Measurements from ENCODE around the gene PLCB4.

The PLCB4 gene

DNA sequence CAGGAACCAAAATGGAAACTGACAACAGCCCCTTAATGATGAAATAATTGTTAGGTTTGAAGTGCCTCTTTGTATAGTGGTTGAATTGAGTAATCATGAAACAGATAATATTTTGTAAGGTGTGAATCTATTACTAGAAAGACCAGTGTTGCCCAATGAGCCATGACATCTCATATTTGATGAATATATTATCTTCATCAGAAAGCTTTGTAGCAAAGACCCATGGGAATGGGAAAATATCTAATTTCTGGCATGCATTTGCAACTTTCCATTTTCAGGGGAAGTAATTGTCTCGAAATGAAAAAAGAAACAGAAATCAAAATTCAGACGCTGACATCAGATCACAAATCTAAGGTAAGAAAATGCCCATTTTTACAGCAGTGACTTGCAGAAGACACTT is 388.2 kb downstream of the PLCB4 start:
- Histone ChIP-seq H3K4me3 (no peak overlapping the region), H3K27ac (no peak overlapping the region)

DNA sequence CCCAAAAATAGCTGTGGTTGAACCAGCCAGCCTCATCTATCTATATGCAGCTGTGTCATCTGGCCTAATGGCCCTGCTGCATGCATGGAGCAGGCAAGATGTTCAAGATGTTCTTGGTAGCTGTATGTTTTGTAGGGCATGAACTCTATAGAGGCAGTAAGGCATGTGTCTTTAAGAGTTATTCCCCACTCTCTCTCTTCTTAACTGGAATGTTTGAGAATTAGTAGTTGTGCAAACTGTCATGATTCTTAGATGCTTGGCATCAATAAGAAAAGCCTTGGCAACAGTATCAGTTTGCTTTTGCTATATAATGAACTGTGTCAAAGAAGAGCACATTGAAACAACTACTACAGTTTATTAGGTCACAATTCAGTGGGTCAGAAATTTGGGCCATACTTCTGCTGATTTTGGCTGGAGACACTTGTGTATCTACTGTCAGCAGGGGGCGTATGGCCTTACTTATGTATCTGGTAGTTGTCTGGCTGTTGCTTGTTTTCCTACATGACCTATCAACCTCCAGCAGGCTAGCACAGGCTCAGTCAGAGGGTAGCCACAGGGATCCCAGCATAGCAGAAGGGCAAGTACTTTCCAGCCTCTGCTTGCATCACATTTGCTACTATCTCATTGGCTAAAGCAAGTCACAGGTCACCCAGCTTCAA is 389.4 kb downstream of the PLCB4 start:
- Histone ChIP-seq H3K27ac (no peak overlapping the region), H3K4me3 (no peak overlapping the region)

DNA sequence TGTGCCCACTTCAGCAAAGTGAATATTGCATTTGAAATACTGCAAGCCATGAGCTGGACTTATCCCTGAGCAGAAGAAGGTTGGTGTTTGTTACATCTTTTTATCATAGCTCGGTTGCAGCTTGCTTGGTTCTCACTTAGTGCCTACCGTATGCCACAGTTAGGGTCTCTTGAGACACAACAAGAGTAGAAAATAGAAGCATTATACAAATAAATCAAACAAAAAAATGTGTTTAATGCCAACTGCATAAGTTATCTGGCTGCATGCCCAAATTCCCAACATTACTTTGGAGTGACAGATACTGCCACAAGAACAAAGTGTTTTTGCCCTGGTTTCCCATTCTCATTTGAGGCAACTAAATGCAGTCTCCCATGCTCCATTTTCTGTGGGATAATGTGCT is 391.6 kb downstream of the PLCB4 start:
- Histone ChIP-seq H3K27ac (no peak overlapping the region), H3K4me3 (no peak overlapping the region)

DNA sequence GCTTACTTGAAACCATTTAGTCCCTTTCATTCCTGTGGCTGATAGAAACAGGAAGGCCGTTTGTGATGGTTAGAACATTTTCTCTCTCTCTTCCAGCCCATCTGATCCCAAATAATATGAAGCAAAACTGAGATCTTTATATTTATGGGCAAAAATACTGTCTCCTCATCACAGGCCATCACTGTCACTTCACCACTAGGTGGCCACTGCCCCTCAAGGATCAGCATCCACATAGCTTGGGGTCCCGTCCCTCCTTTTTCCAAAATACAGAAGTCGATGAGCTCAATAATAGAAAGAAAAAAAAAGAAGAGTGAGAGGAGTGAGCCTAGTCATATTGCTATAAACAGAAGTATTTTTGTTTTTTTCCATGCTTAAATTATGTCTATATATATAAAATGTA is 399.1 kb downstream of the PLCB4 start:
- no peak overlapping the region for H3K4me3 ChIP-seq
- H3K27ac ChIP-seq = no peak overlapping the region

DNA sequence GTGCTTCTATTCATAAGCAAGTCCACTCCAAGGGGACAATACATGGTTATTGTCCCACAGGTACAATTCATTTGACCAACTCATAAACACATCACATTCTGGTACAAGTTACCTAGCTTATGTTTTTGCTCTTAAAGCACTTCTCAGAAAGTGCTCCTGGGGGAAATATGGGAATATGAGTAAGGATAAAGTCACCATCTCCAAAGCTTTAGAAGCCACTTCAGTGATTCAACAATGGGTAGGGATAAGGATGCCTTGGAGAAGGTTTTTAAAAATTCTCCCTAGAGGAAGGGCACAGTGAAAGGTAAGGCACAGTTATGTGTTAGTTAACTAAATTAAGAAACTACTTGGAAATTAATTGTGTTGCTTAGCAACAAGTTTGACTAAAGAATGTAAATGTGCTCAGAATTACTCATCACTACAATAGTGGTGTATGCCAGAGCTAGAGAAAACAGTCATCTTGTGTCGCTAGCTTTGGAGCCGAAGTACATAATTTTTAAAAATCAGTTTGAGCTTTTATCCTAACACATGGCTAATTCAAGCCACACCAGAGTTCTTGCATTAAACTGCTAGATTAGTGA is 406.0 kb downstream of the PLCB4 start:
- H3K27ac ChIP-seq = no peak overlapping the region
- H3K4me3 ChIP-seq = no peak overlapping the region

DNA sequence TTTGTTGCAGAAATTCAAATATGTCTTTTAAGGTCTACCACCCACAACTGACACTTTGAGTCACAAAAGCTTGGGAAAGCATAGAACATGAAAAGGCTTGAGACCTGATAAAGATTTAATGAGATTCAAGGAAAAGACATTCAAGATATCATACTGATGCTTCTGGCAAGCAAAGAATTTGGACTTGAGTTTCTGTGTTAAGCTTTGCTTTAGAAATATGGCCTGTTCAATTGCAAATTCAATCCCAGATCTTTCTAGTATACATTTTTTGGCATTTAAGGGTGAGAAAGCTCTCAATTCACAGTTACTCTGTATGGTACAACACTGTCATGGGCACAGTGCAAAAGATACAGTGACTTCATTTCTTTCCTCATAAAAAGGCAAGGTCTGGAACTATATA is 406.6 kb downstream of the PLCB4 start:
- no peak overlapping the region for H3K4me3 ChIP-seq
- H3K27ac ChIP-seq = no peak overlapping the region

DNA sequence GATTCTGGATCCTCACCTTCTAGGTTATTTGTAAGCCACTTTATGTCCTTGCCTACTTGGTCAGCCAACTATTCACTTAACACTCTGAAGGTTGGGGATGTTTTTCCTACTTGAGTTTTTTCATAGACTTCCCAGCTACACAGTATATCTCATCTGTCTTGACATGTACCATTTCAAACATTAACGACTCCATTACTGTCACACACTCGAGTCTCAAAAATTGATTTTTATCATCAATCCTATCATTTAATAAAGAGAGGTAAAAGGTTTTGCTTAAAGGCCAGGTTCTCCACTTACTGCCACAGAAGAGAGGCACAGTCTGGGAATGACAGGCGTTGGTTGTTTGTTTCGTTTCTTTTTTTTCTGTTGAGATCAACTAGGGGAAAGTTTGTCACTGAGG is 407.3 kb downstream of the PLCB4 start:
- H3K4me3 ChIP-seq = no peak overlapping the region
- no peak overlapping the region for H3K27ac ChIP-seq

DNA sequence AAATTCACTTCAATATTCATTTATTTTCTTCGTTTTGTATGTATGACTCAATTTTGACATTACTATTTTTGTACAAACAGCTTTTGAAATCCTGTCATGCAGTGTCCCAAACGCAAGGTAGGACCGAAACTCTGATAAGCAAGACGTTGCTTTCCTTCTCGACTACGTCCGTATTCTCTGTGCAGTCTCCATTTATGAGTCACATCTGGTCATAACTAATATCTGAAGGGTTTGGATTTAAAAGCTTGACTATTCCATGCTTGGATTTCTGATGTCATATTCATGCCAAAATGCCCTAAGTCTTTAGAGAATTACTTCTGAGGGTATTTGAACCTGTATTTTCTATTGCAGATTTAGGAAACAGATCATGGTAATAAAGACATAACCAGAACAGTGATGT is 407.8 kb downstream of the PLCB4 start:
- Histone ChIP-seq H3K27ac (no peak overlapping the region), H3K4me3 (no peak overlapping the region)

DNA sequence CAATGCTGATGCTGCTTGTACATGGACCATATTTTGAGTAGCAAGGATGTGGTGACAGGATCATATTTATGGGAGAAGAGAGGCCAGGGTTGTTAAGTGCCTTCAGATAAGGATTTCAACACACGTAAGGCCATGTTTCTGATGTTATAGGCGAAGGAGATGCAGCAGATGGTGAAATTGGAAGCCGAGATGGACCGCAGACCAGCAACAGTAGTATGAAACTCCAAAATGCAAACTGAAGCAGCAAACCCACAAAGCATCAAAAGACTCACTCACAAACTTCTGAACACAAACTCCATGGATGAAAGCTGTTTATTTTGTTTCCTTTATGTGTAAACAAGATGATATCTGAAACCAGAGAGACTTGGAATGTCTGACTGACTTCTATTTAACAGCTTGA is 409.9 kb downstream of the PLCB4 start:
- H3K4me3 ChIP-seq = no peak overlapping the region
- no peak overlapping the region for H3K27ac ChIP-seq

DNA sequence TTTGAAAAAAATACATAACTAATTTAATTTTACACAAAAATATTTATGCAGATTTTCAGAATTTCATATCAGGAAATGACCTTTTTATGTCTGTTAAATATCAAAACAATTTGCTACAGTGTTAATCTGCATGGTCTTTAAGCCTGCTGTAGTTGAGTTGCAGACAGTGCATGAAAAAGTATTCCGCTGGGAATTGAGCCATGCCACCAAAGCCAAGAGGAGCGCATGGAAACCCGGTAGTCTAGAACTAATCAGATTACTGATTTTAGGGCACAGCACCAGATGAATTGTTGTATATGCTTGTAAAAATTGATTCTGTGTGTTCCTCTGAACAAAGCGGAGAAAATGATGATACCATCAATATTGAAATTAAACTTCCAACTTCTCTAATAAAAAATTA is 411.2 kb downstream of the PLCB4 start:
- H3K4me3 ChIP-seq = no peak overlapping the region

DNA sequence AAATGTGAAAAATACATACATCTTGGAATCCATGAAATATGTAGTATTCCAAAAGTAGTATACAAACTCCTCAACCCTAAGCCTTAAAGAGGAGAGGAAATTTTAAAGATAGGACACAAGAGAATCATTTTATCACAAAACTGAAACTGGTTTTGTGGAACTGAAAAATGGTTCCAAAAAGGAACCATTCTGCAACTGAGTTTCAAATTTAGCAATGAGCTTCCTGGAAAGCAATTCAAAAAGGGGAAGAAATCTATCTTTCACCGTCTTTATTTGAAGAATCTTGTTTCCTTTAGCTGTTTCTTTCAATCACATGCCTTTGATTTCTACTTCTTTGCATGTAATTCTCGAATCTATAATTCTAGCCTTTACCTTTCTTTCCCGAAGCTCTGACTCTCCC is 413.3 kb downstream of the PLCB4 start:
- Histone ChIP-seq H3K4me3 (no peak overlapping the region), H3K27ac (no peak overlapping the region)

More for the DNA sequence above, 411.2 kb downstream of the PLCB4 start:
- H3K27ac ChIP-seq = no peak overlapping the region

DNA sequence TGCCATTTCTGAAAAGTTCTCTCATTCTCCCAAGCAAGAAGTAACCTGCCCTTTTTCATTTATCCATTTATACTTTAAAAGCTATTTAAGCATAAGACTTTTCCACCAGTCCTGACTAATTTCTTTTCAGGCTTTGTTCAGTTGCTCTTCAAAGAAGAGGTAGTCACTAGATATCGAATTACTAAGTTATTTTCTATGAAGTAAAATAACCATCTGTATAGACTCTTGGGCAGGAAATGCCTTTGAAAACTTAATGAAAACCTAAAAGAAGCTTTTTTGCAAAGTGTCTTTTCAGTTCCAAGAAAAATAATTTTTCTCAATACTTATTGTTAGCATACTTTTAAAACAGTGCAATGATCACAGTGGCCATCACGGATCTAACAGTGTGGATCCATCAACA is 414.2 kb downstream of the PLCB4 start:
- Histone ChIP-seq H3K4me3 (no peak overlapping the region), H3K27ac (no peak overlapping the region)

DNA sequence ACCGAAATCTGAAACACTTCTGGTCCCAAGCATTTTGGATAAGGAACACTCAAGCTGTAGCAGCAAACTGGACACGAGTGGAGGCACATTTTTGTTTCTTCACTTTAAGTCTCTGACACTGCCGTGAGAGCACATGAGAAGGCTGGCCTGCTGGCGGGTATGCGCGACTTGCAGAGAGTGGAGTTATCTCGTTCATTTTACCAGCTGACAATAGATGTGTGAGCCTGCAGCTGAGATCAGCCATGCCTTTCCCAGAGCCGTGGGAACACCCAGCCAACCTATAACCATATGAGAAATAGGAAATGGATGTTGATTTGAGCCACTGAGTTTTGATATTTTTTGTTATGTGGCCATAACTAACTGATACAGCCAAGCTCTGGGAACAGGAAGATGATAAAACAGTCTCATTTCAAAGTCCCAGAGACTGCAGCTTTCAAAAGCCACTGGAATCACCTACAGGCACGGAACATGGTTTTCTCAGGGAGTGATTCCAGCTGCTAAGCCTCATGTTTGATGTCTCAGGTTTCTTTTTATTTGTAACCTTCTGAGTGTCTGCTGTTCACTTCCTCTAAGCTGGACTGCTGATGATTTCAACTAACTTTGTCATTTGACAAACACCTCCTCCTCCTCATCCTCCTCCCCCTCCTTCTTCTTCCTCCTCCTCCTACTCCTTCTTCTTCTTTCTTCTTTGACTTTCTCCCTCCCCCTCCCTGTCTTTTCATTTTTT is 416.9 kb downstream of the PLCB4 start:
- Histone ChIP-seq H3K27ac (no peak overlapping the region), H3K4me3 (no peak overlapping the region)

DNA sequence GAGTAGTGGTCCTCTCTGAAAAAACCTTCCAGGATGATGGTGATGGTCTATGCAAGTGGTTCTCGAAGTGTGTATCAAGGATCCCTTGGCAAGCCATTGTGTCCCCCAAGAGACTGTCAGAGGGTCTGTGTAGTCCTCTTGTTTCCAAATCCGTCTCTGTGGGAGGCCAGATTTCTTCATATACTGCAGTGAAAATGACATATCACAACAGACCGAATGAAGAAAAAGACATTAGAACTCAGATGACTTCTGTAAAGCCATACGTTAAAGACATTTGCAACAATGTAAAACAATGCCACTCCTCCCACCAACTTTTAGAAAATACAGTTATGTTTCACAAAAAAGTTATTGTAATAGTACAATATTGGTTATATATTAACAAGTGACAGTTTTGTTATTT is 418.3 kb downstream of the PLCB4 start:
- H3K4me3 ChIP-seq = no peak overlapping the region
- H3K27ac ChIP-seq = no peak overlapping the region

DNA sequence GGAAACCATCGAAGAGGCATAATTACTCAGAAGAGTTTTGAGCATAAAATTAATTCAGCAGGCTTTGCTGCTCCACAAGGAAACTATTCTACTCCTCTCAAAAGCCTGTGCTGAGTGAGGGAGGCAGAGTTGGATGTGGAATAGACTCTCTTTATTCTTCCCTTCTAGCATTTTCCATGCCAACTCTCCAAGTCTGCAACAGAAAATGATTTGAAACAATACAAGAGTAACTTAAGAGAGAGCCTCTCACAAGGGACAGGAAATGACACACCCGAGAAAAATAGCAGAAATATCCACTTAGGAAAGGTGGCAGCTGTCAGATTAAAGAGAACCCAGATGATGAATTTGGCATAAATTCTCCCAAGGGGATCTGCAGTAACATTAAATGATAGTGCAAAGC is 419.2 kb downstream of the PLCB4 start:
- Histone ChIP-seq H3K4me3 (no peak overlapping the region), H3K27ac (no peak overlapping the region)

DNA sequence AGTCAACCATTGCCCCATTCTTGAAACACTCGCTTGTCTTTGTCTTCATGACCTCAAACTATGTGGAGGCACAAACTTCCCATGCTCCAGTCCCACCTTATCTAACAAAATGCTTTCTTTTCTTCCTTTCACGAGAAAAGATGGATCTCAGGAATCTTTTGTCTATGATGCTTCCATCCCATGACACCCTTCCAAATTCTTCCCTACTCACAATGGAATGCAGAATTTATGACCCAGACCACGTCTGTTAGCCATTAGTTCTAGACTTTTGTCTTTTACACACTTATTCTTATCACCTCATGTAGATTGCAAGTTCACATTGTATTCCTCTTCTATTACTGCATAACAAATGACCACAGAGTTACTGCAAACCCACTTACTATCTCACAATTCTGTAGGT is 421.3 kb downstream of the PLCB4 start:
- Histone ChIP-seq H3K27ac (no peak overlapping the region), H3K4me3 (no peak overlapping the region)

DNA sequence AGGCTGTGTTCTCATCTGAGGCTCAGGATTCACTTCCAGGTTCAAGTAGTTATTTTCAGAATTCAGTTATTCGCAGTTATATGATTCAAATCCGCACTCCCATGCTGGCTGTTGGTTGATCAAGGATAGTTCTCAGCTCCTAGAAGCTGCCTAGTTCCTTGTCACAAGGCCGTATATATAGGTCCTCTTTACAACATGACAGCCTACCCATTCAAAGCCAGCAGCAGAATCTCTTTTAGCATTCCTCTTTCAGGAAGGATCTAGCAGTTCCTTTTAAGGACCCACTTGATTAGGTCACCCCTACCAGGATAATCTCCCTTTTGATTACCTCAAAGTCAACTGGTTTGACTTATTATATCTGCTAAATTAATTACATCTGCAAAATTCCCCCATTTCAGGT is 421.7 kb downstream of the PLCB4 start:
- H3K27ac ChIP-seq = no peak overlapping the region
- H3K4me3 ChIP-seq = no peak overlapping the region

DNA sequence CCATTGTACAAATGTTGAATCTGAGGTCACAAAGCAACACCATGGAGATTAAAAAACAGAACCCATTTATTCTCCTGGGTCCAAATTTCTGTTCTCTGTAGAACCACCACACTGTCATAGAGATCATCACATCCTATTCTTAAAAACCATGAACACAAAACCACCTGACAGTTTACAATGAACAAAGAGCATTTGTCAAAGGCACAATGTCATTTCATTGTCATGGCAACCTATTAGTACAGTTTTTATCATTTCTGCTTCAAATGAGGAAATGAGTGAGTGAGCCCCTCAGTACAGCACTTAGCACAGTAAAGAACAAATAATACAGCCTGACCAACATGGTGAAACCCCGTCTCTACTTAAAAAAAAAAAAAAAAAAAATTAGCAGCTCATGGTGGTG is 422.4 kb downstream of the PLCB4 start:
- H3K27ac ChIP-seq = no peak overlapping the region
- H3K4me3 ChIP-seq = no peak overlapping the region

DNA sequence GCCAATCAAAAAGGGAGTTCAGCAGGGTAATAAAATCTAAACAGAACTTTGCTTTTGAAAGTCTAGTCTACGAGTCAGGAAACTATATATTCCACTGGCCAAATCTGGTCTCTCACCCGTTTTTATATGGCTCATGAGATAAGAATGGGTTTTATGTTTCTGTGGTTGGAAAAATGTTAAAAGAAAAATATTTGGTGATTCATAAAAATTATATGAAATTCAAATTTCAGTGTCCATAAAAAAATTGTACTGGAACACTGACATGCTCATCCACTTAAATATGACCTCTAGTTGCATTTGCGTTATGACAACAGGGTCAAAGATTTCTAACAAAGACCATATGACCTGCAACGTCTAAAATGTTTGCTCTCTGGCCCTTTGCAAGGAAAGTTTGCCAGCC is 423.2 kb downstream of the PLCB4 start:
- Histone ChIP-seq H3K4me3 (no peak overlapping the region), H3K27ac (no peak overlapping the region)

DNA sequence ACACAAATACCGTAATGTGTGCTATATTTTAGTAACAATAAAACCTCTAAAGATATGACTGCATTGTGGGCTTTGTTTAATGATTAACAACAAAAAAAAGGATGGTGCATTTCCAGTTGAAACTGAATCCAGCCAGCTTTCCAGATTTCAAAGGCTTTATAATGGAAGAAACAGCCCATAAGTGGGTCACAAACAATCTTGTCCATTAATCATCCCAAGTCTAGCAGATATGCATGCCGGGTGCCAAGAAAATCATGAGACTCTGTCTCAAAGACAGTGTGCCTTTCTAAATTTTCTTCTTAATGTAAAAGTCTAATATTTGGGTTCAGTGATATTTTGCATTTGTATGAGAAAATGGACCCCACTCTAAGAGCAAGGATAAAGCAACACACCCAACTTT is 424.9 kb downstream of the PLCB4 start:
- H3K27ac ChIP-seq = no peak overlapping the region
- H3K4me3 ChIP-seq = no peak overlapping the region

DNA sequence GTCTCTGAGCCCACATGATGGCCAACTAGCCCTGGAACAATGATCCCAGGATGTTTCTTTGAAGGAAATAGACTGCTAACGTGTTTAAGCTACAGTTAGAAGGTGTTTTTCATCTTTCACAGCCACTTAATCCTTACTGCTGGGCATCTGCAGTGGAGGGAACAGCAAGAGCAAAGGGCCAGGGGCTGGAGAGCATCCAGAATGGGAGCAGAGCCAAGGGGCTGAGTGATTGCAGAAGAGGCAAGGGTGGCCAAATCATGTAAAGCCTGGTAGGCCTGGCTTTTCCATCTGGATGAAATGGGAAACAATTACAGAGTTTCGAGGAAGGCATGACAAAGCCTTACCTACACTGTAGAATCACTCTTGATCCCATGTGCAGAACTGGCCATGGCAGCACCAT is 426.8 kb downstream of the PLCB4 start:
- no peak overlapping the region for H3K27ac ChIP-seq
- no peak overlapping the region for H3K4me3 ChIP-seq

DNA sequence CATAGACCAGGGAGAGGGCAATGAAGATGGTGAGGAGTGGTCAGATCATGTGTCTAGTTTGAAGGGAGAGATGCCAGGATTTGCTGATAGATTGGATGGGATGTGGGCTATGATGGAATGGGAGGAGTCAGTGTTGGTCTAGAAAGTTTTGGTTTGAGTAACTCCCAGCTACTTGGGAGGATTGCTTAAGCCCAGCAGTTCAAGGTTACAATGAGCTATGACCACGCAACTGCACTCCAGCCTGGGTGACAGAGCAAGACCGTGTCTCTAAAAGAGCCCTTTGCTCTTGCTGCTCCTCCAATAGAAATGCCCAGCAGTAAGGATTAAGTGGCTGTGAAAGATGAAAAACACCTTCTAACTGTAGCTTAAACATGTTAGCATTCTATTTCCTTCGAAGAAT is 427.3 kb downstream of the PLCB4 start:
- Histone ChIP-seq H3K27ac (no peak overlapping the region), H3K4me3 (no peak overlapping the region)
